Kidney tubule cell (primary cell): ENCODE measurements around the gene ERC2.

Experiments used
- DNase-seq: peaks from one replicate; pipeline ENCODE4 v3.0.0-alpha.2; 2018; ENCODE audit warnings: low spot score

ERC2 gene

GRCh38 chr3:55826731-55827496 is 641.4 kb downstream of the ERC2 start:
- peak; percentile 36 for DNase-seq

GRCh38 chr3:55826097-55826496 is 642.2 kb downstream of the ERC2 start:
- no peak for DNase-seq

GRCh38 chr3:55824406-55824805 is 643.9 kb downstream of the ERC2 start:
- DNase-seq = no peak

GRCh38 chr3:55823829-55824228 is 644.4 kb downstream of the ERC2 start:
- DNase-seq = no peak

GRCh38 chr3:55823001-55823400 is 645.3 kb downstream of the ERC2 start:
- no peak for DNase-seq

- no peak for DNase-seq
Measured at GRCh38 chr3:55819005-55819404, 649.3 kb downstream of the ERC2 start.

- DNase-seq = no peak
Measured at GRCh38 chr3:55818485-55818884, 649.8 kb downstream of the ERC2 start.

- DNase-seq = no peak
Measured at GRCh38 chr3:55816794-55817576, 651.3 kb downstream of the ERC2 start.

GRCh38 chr3:55815262-55815661 is 653.0 kb downstream of the ERC2 start:
- no peak for DNase-seq

GRCh38 chr3:55813268-55814097 is 654.8 kb downstream of the ERC2 start:
- no peak for DNase-seq

GRCh38 chr3:55812394-55813013 is 655.8 kb downstream of the ERC2 start:
- no peak for DNase-seq

GRCh38 chr3:55807210-55807609 is 661.1 kb downstream of the ERC2 start:
- DNase-seq = no peak

- no peak for DNase-seq
Measured at GRCh38 chr3:55805169-55805568, 663.1 kb downstream of the ERC2 start.

GRCh38 chr3:55804170-55805095 is 663.8 kb downstream of the ERC2 start:
- DNase-seq = peak; percentile 3

GRCh38 chr3:55802816-55803215 is 665.5 kb downstream of the ERC2 start:
- DNase-seq = no peak

GRCh38 chr3:55801676-55802075 is 666.6 kb downstream of the ERC2 start:
- no peak for DNase-seq

GRCh38 chr3:55801068-55801467 is 667.2 kb downstream of the ERC2 start:
- peak; percentile 3 for DNase-seq

- no peak for DNase-seq
Measured at GRCh38 chr3:55797775-55798174, 670.5 kb downstream of the ERC2 start.

GRCh38 chr3:55797084-55797483 is 671.2 kb downstream of the ERC2 start:
- DNase-seq = no peak

- no peak for DNase-seq
Measured at GRCh38 chr3:55796533-55796932, 671.7 kb downstream of the ERC2 start.

- DNase-seq = peak; percentile 89
Measured at GRCh38 chr3:55795746-55796145, 672.5 kb downstream of the ERC2 start.
